RWPE1 (cell line): ENCODE results near the gene ATP5MC3.

Experiments
- CTCF ChIA-PET: fragments of 350-600 bp; sonication (Branson Sonifier 250); formaldehyde crosslinking; extraction: SDS; loops from one replicate; lab custom pipeline; 2021; lab: Yijun Ruan, JAX
- POLR2A ChIA-PET: fragments of 400-600 bp; formaldehyde crosslinking; extraction: SDS; loops from one replicate; lab custom pipeline; 2020; ENCODE audit warnings: antibody characterized with exemption; ENCODE audit not compliant: low non-redundant PET; lab: Yijun Ruan, JAX
- DNase-seq: peaks from one replicate; pipeline ENCODE4 v3.0.0; 2012; ENCODE audit warnings: low spot score
- H3K27ac ChIP-seq: fragments of 450-650 bp; 2 replicates; pipeline ENCODE4 v1.5.1; 2017
- CTCF ChIP-seq: fragments of 450-650 bp; conservative IDR thresholded peaks from 2 replicates; pipeline ENCODE4 v1.5.1; 2017; ENCODE audit warnings: low read depth, mild to moderate bottlenecking

Gene ATP5MC3

GRCh38 chr2:175188761-175189160 lies 7.3 kb upstream of the ATP5MC3 start:
- DNase-seq, result no peak
- TF ChIP-seq CTCF, result no peak
- ChIA-PET POLR2A (no interaction called here), CTCF (no interaction called here)
- H3K27ac ChIP-seq, result no peak overlapping the region

- DNase-seq, result no peak
Measured at GRCh38 chr2:175187378-175187777, 5.9 kb upstream of the ATP5MC3 start.

GRCh38 chr2:175183674-175184073 lies 2.2 kb upstream of the ATP5MC3 start:
- POLR2A ChIA-PET, result no interaction called here
- CTCF ChIA-PET, result interaction anchor here (0.5 kb wide), 1 partner anchor 10 kb away, joined by 3 read pairs; no protein-coding TSS in a partner anchor

More at GRCh38 chr2:175187378-175187777, 5.9 kb upstream of the ATP5MC3 start:
- no peak overlapping the region for H3K27ac ChIP-seq
- CTCF ChIA-PET, result interaction anchor here (0.5 to 0.7 kb wide), 3 partner anchors 85 to 490 kb away, joined by 3 read pairs; no protein-coding TSS in a partner anchor
- TF ChIP-seq CTCF, result no peak
- POLR2A ChIA-PET, result no interaction called here

GRCh38 chr2:175181877-175182308 lies 383 bp upstream of the ATP5MC3 start:
- peak overlapping the region; percentile 93 for H3K27ac ChIP-seq
- ChIA-PET CTCF (no interaction called here), POLR2A (no interaction called here)
- DNase-seq, result no peak
- TF ChIP-seq CTCF, result no peak

More at GRCh38 chr2:175183674-175184073, 2.2 kb upstream of the ATP5MC3 start:
- DNase-seq, result no peak
- no peak for TF ChIP-seq CTCF
- H3K27ac ChIP-seq, result no peak overlapping the region

GRCh38 chr2:175180701-175181103 lies 808 bp downstream of the ATP5MC3 start:
- ChIA-PET POLR2A (interaction anchor here (0.7 kb wide), 1 partner anchor 150 kb away, joined by 3 read pairs; no protein-coding TSS in a partner anchor), CTCF (no interaction called here)
- TF ChIP-seq CTCF, result no peak
- peak overlapping the region; percentile 93 for H3K27ac ChIP-seq
- DNase-seq, result peak; percentile 42

GRCh38 chr2:175176624-175177023 lies 4.9 kb downstream of the ATP5MC3 start:
- CTCF ChIA-PET, result interaction anchor here (0.6 kb wide), 1 partner anchor 8 kb away, joined by 3 read pairs; no protein-coding TSS in a partner anchor
- POLR2A ChIA-PET, result no interaction called here
- no peak for DNase-seq
- no peak overlapping the region for H3K27ac ChIP-seq
- no peak for TF ChIP-seq CTCF
